Skin epidermis (tissue), 12 donors: ENCODE data around the gene METTL18.
"Not testable (repeated sequence)": the region's sequence is repeated elsewhere in the genome, so short reads cannot be mapped to it uniquely, and the experiment has no call there.

Experiments used
- H3K27ac ChIP-seq, 21 experiments: fragments of 200-600 bp; sonication (generic) in 11 of 21; one replicate each; pipeline ENCODE4 v1.5.0; 2020; ENCODE audit warnings: mild to moderate bottlenecking in 3 of 21, inconsistent platforms in 2 of 21, moderate library complexity in 2 of 21
- H3K4me3 ChIP-seq, 7 experiments: fragments of 200-600 bp; sonication (generic) in 2 of 7; one replicate each; pipeline ENCODE4 v1.5.0; 2020; ENCODE audit warnings: inconsistent platforms in 2 of 7, mild to moderate bottlenecking in 2 of 7, moderate library complexity in 1 of 7

METTL18 gene

GRCh38 chr1:169794530-169795416 lies at the start of gene METTL18:
Gene METTL18 (minus strand): TSS chr1:169794907. CDS start chr1:169793695, 1,212 bp downstream.
- H3K4me3 ChIP-seq: peak within 1 kb of the TSS; percentile 46 to 79 (median 71)
- H3K27ac ChIP-seq: peak within 1 kb of the TSS; percentile 43 to 98 (median 90)

GRCh38 chr1:169838942-169839341 lies 44.2 kb upstream of the METTL18 start:
- Histone ChIP-seq H3K4me3 (no peak overlapping the region), H3K27ac (no peak overlapping the region)

GRCh38 chr1:169836198-169836597 lies 41.5 kb upstream of the METTL18 start:
- H3K4me3 ChIP-seq: no peak overlapping the region

GRCh38 chr1:169835647-169836046 lies 40.9 kb upstream of the METTL18 start:
- Histone ChIP-seq H3K4me3 (no peak overlapping the region), H3K27ac (no peak overlapping the region)

More at GRCh38 chr1:169836198-169836597, 41.5 kb upstream of the METTL18 start:
- H3K27ac ChIP-seq: no peak overlapping the region

DNA sequence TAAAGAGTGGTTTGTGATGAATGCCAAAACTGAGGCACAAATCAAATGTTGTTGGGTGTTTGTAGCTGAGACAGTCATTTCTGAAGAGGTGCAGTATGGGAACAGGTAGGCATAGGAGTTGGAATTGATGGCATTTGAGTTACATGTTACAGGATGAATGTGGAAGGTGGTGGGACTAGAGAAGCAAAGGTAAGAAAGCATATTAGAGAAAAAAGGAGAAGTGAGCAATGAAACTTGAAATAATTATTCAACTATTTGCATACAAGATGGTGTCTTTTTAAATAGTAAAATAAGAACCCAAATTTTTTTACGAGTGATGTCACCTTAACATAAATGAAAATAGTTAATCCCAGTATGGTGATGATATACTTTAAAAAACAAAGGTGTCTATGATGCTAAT lies 40.2 kb upstream of the METTL18 start:
- H3K27ac ChIP-seq: no peak overlapping the region
- no peak overlapping the region for H3K4me3 ChIP-seq

DNA sequence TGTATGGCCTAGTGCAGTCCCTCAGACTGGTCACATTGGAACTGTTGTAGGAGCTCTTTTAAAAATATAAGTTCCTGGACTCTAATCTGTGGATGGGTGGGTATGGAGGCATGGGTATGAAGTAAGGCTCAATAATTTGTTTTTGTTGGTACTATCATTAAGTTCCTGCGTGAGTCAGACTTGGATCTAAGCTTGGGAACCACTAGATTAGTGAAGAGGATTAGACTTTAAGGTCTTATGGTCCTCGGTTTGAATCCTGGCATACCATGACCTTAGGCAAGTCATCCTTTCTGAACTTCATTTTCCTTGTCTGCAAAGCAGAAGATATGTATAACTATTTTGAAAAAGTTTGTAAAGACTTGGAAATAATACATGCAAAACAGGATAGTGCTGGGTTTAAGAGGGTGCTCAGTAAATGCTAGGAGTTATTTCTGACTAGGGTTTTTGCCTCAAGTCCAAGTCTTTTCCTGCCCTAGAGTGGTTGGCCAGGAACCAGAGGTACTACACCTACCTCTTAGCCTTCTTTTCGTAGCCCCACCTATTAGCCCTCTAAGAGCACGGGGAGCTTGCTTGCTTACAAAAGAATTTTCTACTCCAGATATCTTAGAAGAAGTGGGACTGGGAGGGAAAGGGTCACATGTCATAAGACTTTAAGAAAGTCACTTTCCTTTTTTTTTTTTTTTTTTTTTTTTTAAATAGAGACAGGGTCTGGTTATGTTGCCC lies 38.6 kb upstream of the METTL18 start:
- no peak overlapping the region for H3K27ac ChIP-seq
- H3K4me3 ChIP-seq: no peak overlapping the region

GRCh38 chr1:169829671-169830070 lies 35.0 kb upstream of the METTL18 start:
- Histone ChIP-seq H3K4me3 (no peak overlapping the region), H3K27ac (no peak overlapping the region)

- H3K4me3 ChIP-seq: no peak overlapping the region
- H3K27ac ChIP-seq: no peak overlapping the region
Observed at GRCh38 chr1:169824153-169824552, 29.4 kb upstream of the METTL18 start.

GRCh38 chr1:169821500-169821899 lies 26.8 kb upstream of the METTL18 start:
- H3K27ac ChIP-seq: no peak overlapping the region
- no peak overlapping the region for H3K4me3 ChIP-seq

DNA sequence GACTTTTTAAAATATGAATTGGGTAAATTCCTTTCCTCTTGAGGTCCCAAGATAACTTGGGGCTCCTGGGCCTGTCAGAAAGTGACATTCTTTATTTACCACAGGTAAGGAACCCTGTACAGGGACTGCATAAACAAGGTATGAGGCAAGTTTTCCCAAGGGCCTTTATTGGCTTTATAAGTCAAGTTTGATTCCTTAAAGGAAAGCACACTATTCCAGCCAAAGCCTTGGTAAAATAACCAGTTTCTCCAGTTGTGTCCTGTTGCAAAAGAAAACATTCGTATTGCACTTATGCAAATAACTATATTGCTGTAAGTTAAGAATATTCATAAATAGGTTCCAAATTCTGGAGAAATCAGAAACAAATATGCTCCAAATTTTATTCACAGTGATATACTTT lies 21.9 kb upstream of the METTL18 start:
- Histone ChIP-seq H3K27ac (peak overlapping the region in 1 of 21 experiments; percentile 23), H3K4me3 (no peak overlapping the region)

GRCh38 chr1:169814265-169814664 lies 19.6 kb upstream of the METTL18 start:
- H3K4me3 ChIP-seq: no peak overlapping the region
- no peak overlapping the region for H3K27ac ChIP-seq

GRCh38 chr1:169812131-169812530 lies 17.4 kb upstream of the METTL18 start:
- Histone ChIP-seq H3K27ac (no peak overlapping the region), H3K4me3 (no peak overlapping the region)

- H3K27ac ChIP-seq, H3K4me3 ChIP-seq: not testable (repeated sequence)
Observed at GRCh38 chr1:169811418-169812035, 16.8 kb upstream of the METTL18 start.

DNA sequence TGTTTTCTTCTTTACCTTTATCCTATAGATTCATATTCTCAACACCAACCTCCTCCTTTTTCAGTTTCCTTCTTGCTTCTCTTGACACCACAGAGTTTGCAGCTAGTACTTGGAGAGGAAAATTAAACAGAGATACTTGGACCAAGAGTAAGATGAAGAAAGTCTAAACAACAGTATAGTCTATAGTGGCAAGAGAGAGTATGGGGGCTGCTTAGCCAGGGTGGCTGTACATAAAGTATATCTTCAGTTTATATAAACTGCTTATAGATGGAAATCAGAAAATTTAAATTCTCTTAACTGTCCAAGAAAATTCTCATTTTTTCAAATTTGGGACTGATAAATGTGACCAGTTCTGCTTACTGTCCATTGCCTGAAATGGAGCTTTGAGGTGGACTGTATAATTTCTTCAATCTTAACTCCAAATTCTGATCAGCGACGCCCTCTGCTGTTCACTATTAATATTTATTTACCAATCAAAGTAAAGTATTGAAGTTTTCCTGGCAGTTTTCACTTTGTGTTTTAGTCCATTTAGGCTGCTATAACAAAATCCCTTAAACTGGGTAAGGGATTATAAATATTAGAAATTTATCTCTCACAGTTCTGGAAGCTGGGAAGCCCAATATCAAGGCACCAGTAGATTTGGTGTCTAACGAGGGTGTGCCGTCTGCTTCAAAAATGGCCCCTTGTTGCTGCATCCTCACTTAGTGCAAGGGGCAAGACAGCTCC lies 14.8 kb upstream of the METTL18 start:
- Histone ChIP-seq H3K27ac (no peak overlapping the region), H3K4me3 (no peak overlapping the region)

DNA sequence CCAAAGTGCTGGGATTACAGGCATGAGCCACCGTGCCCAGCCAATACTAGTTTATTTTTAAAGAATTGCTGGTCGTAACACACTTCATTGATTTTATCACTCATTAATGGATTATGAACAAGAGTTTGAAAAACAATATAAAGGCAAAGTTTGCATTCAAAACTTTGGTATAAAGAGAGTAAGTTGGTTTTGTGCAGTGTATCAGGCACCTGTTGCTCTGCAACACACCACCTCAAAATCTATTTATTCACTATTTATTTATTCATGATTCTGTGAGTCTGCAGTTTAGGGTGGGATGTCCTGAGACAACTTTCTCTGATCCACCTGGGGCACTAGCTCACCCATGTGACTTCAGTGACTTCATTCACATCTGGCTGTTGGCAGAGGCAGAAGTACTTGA lies 10.2 kb upstream of the METTL18 start:
- H3K4me3 ChIP-seq: no peak overlapping the region
- no peak overlapping the region for H3K27ac ChIP-seq

DNA sequence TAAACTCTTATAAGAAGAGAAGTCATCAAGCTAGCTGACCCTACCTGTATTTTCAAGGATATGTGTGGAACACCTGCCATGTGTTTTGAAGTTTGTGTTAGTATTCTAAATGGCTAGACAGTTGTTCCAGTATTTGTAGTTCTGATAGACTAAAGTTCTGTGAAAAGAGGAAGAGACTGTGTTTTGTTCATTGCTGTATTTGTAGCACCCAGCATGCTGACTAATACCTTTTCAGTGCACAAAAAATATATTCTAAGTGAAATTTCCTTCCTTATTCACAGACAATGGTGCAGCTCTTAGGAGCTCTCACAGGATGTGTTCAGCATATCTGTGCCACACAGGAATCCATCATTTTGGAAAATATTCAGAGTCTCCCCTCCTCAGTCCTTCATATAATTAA lies 8.2 kb upstream of the METTL18 start:
- Histone ChIP-seq H3K4me3 (no peak overlapping the region), H3K27ac (no peak overlapping the region)

GRCh38 chr1:169797281-169797680 lies 2.6 kb upstream of the METTL18 start:
- H3K4me3 ChIP-seq: no peak overlapping the region
- no peak overlapping the region for H3K27ac ChIP-seq

DNA sequence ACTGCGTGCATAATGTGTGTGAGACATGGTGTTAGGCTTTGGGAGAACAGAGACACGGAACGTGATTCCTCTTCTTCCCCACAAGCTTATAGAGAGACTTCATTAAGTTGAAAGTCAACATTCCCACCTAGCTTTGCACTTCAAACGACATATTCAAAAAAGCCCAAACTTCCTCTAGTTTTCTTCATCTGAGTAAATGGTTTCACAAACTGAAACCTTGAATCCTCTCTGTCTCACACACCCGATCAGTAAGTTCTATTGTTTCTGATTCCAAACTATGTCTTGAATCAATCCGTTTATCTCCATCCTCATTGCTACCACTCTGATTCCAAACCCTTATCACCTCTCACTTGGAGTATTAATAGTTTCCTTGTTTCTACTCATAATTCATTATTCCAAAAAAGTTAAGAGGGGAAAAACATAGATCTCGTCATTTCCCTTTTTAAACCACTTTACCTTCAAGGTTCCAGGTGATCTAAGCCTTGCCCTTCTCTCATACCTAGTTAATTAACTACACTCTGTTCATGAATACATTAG lies 1.6 kb upstream of the METTL18 start:
- H3K27ac ChIP-seq: peak overlapping the region in 1 of 21 experiments; percentile 33
- H3K4me3 ChIP-seq: no peak overlapping the region

DNA sequence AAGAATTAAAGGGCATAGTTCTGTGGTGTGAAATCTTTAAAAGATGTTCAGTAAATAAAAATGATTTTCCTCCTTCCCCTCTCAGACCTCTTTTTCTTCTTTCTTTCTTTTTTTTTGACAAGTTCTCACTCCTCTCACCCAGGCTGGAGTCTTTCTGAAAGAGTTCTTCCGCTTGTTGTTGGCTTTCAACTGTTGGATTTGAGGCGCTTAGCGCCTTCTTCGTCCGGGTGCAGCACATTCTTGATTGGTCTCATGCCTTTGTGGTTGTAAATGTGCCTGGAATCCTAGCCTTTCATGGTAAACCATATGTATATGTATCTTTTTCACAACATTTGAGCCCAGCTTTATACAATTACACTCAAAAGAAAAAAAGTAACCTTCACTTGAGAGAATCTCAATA lies 980 bp upstream of the METTL18 start:
- Histone ChIP-seq H3K27ac (peak overlapping the region in 8 of 21 experiments; percentile 88 to 98 (median 91)), H3K4me3 (peak overlapping the region; percentile 46 to 79 (median 71))
